Caco-2 (cell line): ENCODE results near the gene LMOD3. TPM values are rescaled to one million over a fixed set of nuclear protein-coding genes. Genes with fewer than 3 reads are reported as not detected.

Source experiments
- Bru-seq: library from RNA; stranded (reverse); fragments of 400-500 nt; gene quantifications from one replicate; lab custom pipeline; 2021; lab: Mats Ljungman, UMichigan
- BruChase-seq, 2 experiments: library from RNA; stranded (reverse); fragments of 400-500 nt; gene quantifications; one replicate each; lab custom pipeline; 2021; lab: Mats Ljungman, UMichigan
- BruUV-seq: library from RNA; stranded (reverse); fragments of 400-500 nt; replicated peaks from 2 replicates; lab custom pipeline; 2021; lab: Mats Ljungman, UMichigan
- CTCF ChIA-PET: fragments of 300-600 bp; sonication (Branson Sonifier 250); formaldehyde crosslinking; loops from one replicate; lab custom pipeline; 2022; ENCODE audit warnings: antibody characterized with exemption; lab: Charles Lee
- POLR2A ChIA-PET: fragments of 300-600 bp; sonication (Branson Sonifier 250); formaldehyde crosslinking; loops from one replicate; lab custom pipeline; 2022; ENCODE audit warnings: antibody characterized with exemption; lab: Charles Lee
- DNase-seq, 2 experiments: peaks; one replicate each; pipeline versions ENCODE4 v3.0.0 to v3.0.0-alpha.2; 2020 to 2022
- H3K27me3 ChIP-seq: replicated peaks from 2 replicates; pipeline ENCODE4 v1.6.0; 2011; ENCODE audit warnings: low read length; ENCODE audit not compliant: control insufficient read depth, insufficient read depth
- H3K36me3 ChIP-seq: 2 replicates; pipeline ENCODE4 v1.5.1; 2011; ENCODE audit warnings: low read length; ENCODE audit not compliant: control insufficient read depth, insufficient read depth
- H3K4me1 ChIP-seq: fragments of 250-450 bp; sonication (Bioruptor Pico); 2 replicates; pipeline ENCODE4 v1.5.1; 2020; ENCODE audit warnings: mild to moderate bottlenecking
- H3K4me3 ChIP-seq: 2 replicates; pipeline ENCODE4 v1.5.1; 2011; ENCODE audit warnings: low read depth, mild to moderate bottlenecking, control low read depth, low read length
- H3K9me3 ChIP-seq: fragments of 250-450 bp; sonication (Bioruptor Pico); 2 replicates; pipeline ENCODE4 v1.5.1; 2020; ENCODE audit warnings: mild to moderate bottlenecking, moderate library complexity
- H3K27ac Mint-ChIP-seq: one replicate; pipeline ENCODE4 v1.8.0; 2022; ENCODE audit warnings: mixed read lengths; ENCODE audit not compliant: unreplicated experiment
- H3K27me3 Mint-ChIP-seq: one replicate; pipeline ENCODE4 v1.8.0; 2022; ENCODE audit warnings: mixed read lengths; ENCODE audit not compliant: insufficient read depth, unreplicated experiment
- H3K36me3 Mint-ChIP-seq: one replicate; pipeline ENCODE4 v1.8.0; 2022; ENCODE audit warnings: mild to moderate bottlenecking, mixed read lengths; ENCODE audit not compliant: insufficient read depth, unreplicated experiment
- H3K4me1 Mint-ChIP-seq: one replicate; pipeline ENCODE4 v1.8.0; 2022; ENCODE audit warnings: low read depth, mixed read lengths; ENCODE audit not compliant: unreplicated experiment
- H3K4me3 Mint-ChIP-seq: one replicate; pipeline ENCODE4 v1.8.0; 2022; ENCODE audit warnings: mild to moderate bottlenecking, moderate library complexity, mixed read lengths; ENCODE audit not compliant: unreplicated experiment
- H3K9me3 Mint-ChIP-seq: one replicate; pipeline ENCODE4 v1.8.0; 2022; ENCODE audit warnings: mixed read lengths; ENCODE audit not compliant: unreplicated experiment
- CTCF ChIP-seq, 2 experiments: fragments of 200-600 bp in 1 of 2; IDR thresholded peaks; 1 replicate in 1 of 2; 2 replicates in 1 of 2; pipeline versions ENCODE4 v1.5.1 to v1.8.0; 2011 to 2022; ENCODE audit warnings: antibody characterized with exemption in 1 of 2, control low read depth in 1 of 2, inconsistent platforms in 1 of 2, low read depth in 1 of 2, low read length in 1 of 2, mild to moderate bottlenecking in 1 of 2, moderate library complexity in 1 of 2; ENCODE audit not compliant: insufficient read depth in 1 of 2, severe bottlenecking in 1 of 2, unreplicated experiment in 1 of 2
- intact Hi-C: fragments of 100-400 bp; cut with micrococcal nuclease; formaldehyde crosslinking; loops from one replicate; pipeline ENCODE4 v1.10.0; 2022; ENCODE audit not compliant: unreplicated experiment
- long read RNA-seq: library from polyadenylated mRNA; stranded (forward); transcript quantifications from one replicate; pipeline ENCODE4 v2.0.0, GENCODE V29; 2022
- total RNA-seq: library from RNA; stranded (reverse); gene quantifications from 2 replicates; pipeline ENCODE4 v1.2.3, GENCODE V29; 2022

LMOD3 gene
- total RNA-seq (not detected in 2 replicates), Bru-seq, nascent RNA (not detected), BruChase-seq, experiment 1, labeled RNA remaining after a 2-hour chase (percentile 16 among the genes with signal in this experiment), BruChase-seq, experiment 2, labeled RNA remaining after a 6-hour chase (percentile 12 among the genes with signal in this experiment)
- long read RNA-seq, partial matches to known transcripts = 0 of 2 reads
- long read RNA-seq, other reads (novel, unspliced or antisense) = 2 of 2 reads

GRCh38 chr3:69122403-69122802, at the start of gene LMOD3:
LMOD3 (minus strand) TSS chr3:69122595; CDS start chr3:69122386, 209 bp downstream.
- Histone ChIP-seq H3K4me3 (no peak within 1 kb of the TSS), H3K9me3 (no peaks in the 10 kb centered on the region), H3K36me3 (no peaks in the 10 kb centered on the region), H3K4me1 (peaks cover under 1% of the 10 kb centered on the region; the same call in 1 of the 2 replicates), H3K27me3 (no peaks in the 10 kb centered on the region)
- no peaks in the 10 kb centered on the region for H3K27me3 Mint-ChIP-seq
- H3K27ac Mint-ChIP-seq = no peak within 1 kb of the TSS
- POLR2A ChIA-PET = no interaction called here
- no peak for TF ChIP-seq CTCF (IDR thresholded peaks at IDR 0.05; ENCODE audit: insufficient read depth in 1 of 2, low read depth in 1 of 2, low read length in 1 of 2, severe bottlenecking in 1 of 2, unreplicated experiment in 1 of 2)
- H3K36me3 Mint-ChIP-seq = no peaks in the 10 kb centered on the region
- no peaks in the 10 kb centered on the region for H3K9me3 Mint-ChIP-seq
- CTCF ChIA-PET = no interaction called here
- DNase-seq = no peak
- no TSS peak for BruUV-seq
- intact Hi-C loops = no loop called here
- H3K4me1 Mint-ChIP-seq = no peaks in the 10 kb centered on the region
- H3K4me3 Mint-ChIP-seq = no peak within 1 kb of the TSS

DNA sequence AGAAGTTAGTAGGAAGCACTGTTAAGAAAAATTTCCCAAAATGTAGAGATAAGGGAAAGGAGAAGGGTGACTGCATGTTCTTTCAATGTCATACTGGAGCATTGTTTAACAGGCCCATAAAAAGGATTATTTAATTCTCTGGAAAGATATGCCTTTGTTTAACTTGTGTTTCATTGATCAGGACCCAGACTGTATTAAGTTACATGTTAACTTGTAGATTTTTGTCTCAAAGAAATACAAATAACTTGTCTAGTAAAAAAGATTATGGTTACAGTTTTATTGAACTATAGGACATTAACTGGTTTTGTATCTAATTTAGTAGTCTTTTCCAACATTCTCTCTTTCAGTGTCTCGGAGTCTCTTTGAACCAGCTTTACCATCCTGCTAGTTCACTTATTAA, 49.7 kb upstream of the LMOD3 start:
- ChIA-PET POLR2A (no interaction called here), CTCF (no interaction called here)
- H3K27me3 ChIP-seq = no peaks in the 10 kb centered on the region
- Mint-ChIP-seq H3K36me3 (peaks cover 83% of the 10 kb centered on the region), H3K27me3 (no peaks in the 10 kb centered on the region), H3K27ac (no peak overlapping the region), H3K9me3 (no peaks in the 10 kb centered on the region), H3K4me1 (peaks cover 5% of the 10 kb centered on the region), H3K4me3 (no peak overlapping the region)
- no peak overlapping the region for H3K4me3 ChIP-seq
- H3K36me3 ChIP-seq = no peaks in the 10 kb centered on the region
- no peak for TF ChIP-seq CTCF (IDR thresholded peaks at IDR 0.05; ENCODE audit: insufficient read depth in 1 of 2, low read depth in 1 of 2, low read length in 1 of 2, severe bottlenecking in 1 of 2, unreplicated experiment in 1 of 2)
- intact Hi-C loops = no loop called here
- no peaks in the 10 kb centered on the region for H3K9me3 ChIP-seq
- H3K4me1 ChIP-seq = no peaks in the 10 kb centered on the region; the same call in 1 of the 2 replicates
- no TSS peak for BruUV-seq
- no peak for DNase-seq

GRCh38 chr3:69166446-69166845, 44.1 kb upstream of the LMOD3 start:
- Mint-ChIP-seq H3K4me1 (peaks cover 13% of the 10 kb centered on the region), H3K9me3 (no peaks in the 10 kb centered on the region), H3K27me3 (no peaks in the 10 kb centered on the region), H3K36me3 (peaks cover 54% of the 10 kb centered on the region), H3K4me3 (no peak overlapping the region), H3K27ac (no peak overlapping the region)
- Histone ChIP-seq H3K27me3 (no peaks in the 10 kb centered on the region), H3K4me1 (peaks cover 8% of the 10 kb centered on the region), H3K9me3 (no peaks in the 10 kb centered on the region), H3K36me3 (no peaks in the 10 kb centered on the region), H3K4me3 (no peak overlapping the region)
- no peak for DNase-seq
- no TSS peak for BruUV-seq
- ChIA-PET POLR2A (no interaction called here), CTCF (no interaction called here)
- TF ChIP-seq CTCF (IDR thresholded peaks at IDR 0.05; ENCODE audit: insufficient read depth in 1 of 2, low read depth in 1 of 2, low read length in 1 of 2, severe bottlenecking in 1 of 2, unreplicated experiment in 1 of 2) = no peak
- intact Hi-C loops = no loop called here
